GM12865 (cell line): Measurements from ENCODE around the gene CHRDL2.

ENCODE experiments used
- DNase-seq: peaks from one replicate; pipeline ENCODE4 v3.0.0; 2010; ENCODE audit warnings: low read depth
- H3K4me3 ChIP-seq: 2 replicates; pipeline ENCODE4 v1.5.1; 2011; ENCODE audit warnings: mild to moderate bottlenecking, low read depth, low read length, control low read depth
- TF ChIP-seq, protein P1 (sequence below): IDR thresholded peaks from 2 replicates; pipeline ENCODE4 v1.5.1; 2011; ENCODE audit warnings: low read length, control low read depth, low read depth, inconsistent platforms; ENCODE audit not compliant: insufficient read depth; ENCODE audit errors: missing control alignments

CHRDL2 gene

GRCh38 chr11:74696500-74696899, 34.7 kb downstream of the CHRDL2 start:
- no peak overlapping the region for H3K4me3 ChIP-seq
- TF ChIP-seq, protein P1, sequence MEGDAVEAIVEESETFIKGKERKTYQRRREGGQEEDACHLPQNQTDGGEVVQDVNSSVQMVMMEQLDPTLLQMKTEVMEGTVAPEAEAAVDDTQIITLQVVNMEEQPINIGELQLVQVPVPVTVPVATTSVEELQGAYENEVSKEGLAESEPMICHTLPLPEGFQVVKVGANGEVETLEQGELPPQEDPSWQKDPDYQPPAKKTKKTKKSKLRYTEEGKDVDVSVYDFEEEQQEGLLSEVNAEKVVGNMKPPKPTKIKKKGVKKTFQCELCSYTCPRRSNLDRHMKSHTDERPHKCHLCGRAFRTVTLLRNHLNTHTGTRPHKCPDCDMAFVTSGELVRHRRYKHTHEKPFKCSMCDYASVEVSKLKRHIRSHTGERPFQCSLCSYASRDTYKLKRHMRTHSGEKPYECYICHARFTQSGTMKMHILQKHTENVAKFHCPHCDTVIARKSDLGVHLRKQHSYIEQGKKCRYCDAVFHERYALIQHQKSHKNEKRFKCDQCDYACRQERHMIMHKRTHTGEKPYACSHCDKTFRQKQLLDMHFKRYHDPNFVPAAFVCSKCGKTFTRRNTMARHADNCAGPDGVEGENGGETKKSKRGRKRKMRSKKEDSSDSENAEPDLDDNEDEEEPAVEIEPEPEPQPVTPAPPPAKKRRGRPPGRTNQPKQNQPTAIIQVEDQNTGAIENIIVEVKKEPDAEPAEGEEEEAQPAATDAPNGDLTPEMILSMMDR: no peak
- DNase-seq: no peak

DNA sequence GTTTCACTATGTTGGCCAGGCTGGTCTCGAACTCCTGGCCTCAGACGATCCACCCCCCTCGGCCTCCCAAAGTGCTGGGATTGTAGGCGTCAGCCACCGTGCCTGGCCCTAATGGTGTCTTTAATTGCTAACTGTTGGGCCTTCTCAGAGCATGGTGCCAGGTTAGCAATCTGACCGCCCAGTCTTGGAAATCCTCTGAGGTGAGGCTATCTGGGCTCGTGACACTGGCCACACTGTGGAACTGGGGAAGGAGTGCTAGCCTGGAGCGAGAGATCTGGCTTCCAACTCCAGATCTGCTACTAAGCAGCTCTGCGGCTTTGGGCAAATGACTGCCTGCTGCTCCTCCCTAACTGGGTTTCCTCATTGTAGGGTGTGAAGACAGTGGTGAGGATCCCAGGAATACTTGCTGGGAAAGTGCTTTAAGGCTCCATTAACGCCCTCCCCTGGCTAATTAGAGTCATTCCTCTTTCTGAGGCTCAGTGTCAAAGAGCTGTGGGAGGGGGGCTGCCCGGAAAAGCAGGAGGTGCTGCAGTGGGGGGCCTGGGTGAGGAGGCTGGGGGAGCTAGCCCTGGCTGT, 35.4 kb downstream of the CHRDL2 start:
- DNase-seq: no peak
- TF ChIP-seq, protein P1: no peak
- H3K4me3 ChIP-seq: no peak overlapping the region

GRCh38 chr11:74694136-74694930, 36.9 kb downstream of the CHRDL2 start:
- no peak overlapping the region for H3K4me3 ChIP-seq
- no peak for DNase-seq
- TF ChIP-seq, protein P1: no peak

- TF ChIP-seq, protein P1: no peak
- H3K4me3 ChIP-seq: no peak overlapping the region
- DNase-seq: no peak
Observed at GRCh38 chr11:74693531-74693930, 37.7 kb downstream of the CHRDL2 start.

DNA sequence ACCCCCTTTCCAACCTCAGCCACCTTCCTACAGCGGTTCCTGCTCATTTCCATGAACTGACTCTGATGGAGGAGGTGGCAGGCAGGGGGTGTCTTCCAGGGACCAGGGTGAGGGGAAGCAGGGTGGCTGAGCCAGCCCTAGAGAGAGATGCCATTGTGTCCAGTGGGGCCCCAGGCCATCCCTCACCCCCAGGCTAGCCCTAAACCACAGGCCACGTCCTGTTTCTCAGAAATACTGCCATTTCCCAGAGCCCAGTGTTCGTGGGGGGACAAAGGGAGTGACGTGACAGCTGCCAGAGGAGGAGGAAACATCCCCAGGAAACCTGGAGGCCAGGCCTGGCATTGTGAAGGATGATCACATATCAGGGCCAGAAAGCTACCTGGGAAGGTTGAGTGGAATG, 39.5 kb downstream of the CHRDL2 start:
- DNase-seq: no peak
- H3K4me3 ChIP-seq: no peak overlapping the region
- TF ChIP-seq, protein P1: no peak

DNA sequence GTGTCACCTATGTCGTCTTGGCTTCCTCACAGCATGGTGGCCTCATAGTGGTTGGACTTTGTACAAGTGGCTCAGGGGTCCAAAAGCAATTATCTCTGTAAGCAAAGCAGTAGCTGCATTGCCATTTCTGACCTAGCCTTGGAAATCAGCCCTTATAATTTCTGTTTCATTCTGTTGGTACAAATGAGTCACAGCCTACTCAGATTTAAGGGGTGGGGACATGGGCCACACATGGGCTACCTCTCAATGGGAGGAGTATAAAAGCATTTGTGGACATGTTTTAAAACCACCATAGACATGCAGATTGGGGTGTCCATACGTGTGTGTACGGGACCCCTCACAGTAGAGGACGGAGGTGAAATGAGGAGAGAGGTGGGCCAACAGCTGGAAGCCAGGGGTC, 41.6 kb downstream of the CHRDL2 start:
- no peak overlapping the region for H3K4me3 ChIP-seq
- DNase-seq: no peak
- TF ChIP-seq, protein P1: no peak
